Prostate gland (tissue), 2 donors: ENCODE data around the gene AHR.

ENCODE experiments used
- CTCF ChIP-seq, 4 experiments: fragments of 200-600 bp in 2 of 4; fragments of 450-650 bp in 2 of 4; sonication (generic) in 2 of 4; IDR thresholded peaks; 1 replicate in 3 of 4; 2 replicates in 1 of 4; pipeline ENCODE4 v1.5.1; 2016 to 2019; ENCODE audit warnings: antibody characterized with exemption in 4 of 4, mild to moderate bottlenecking in 2 of 4, moderate library complexity in 2 of 4
- POLR2A ChIP-seq: fragments of 450-650 bp; IDR thresholded peaks from one replicate; pipeline ENCODE4 v1.6.1; 2016; ENCODE audit warnings: antibody characterized with exemption, mild to moderate bottlenecking
- POLR2AphosphoS5 ChIP-seq: sonication (generic); formaldehyde crosslinking; IDR thresholded peaks from one replicate; pipeline ENCODE4 v1.6.1; 2017; ENCODE audit warnings: antibody characterized with exemption

DNA sequence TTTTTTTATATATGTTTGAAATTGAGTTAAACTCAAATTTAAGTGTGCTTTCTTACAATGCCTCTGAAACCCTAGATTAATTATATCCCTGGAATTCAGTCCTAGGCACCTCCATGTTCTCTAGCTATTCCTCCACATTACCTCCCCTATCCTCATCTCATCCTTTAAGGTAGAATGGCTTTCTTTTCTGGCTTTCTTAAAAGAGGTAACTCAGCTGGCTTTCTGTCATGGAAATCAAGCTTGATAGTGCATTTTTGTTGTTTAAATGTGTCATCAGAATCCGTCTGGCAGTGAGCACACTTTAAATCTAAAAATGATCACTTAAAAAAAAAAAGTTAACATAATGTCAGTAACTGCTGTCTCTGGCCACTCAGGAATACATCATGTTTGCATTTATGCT is 42.2 kb downstream of the AHR start:
- no peak for TF ChIP-seq CTCF (IDR thresholded peaks at IDR 0.05)
- no peak for TF ChIP-seq POLR2A
- no peak for TF ChIP-seq POLR2AphosphoS5
